ENCODE results near the gene VTI1A. TPM values are rescaled to one million over a fixed set of nuclear protein-coding genes. Genes with fewer than 3 reads are reported as not detected.

Gene VTI1A
- total RNA-seq, 1 donor from 2014 or later, result 30.1 TPM

- TF ChIP-seq, protein P1, sequence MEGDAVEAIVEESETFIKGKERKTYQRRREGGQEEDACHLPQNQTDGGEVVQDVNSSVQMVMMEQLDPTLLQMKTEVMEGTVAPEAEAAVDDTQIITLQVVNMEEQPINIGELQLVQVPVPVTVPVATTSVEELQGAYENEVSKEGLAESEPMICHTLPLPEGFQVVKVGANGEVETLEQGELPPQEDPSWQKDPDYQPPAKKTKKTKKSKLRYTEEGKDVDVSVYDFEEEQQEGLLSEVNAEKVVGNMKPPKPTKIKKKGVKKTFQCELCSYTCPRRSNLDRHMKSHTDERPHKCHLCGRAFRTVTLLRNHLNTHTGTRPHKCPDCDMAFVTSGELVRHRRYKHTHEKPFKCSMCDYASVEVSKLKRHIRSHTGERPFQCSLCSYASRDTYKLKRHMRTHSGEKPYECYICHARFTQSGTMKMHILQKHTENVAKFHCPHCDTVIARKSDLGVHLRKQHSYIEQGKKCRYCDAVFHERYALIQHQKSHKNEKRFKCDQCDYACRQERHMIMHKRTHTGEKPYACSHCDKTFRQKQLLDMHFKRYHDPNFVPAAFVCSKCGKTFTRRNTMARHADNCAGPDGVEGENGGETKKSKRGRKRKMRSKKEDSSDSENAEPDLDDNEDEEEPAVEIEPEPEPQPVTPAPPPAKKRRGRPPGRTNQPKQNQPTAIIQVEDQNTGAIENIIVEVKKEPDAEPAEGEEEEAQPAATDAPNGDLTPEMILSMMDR (conservative IDR thresholded peaks at IDR 0.05; ENCODE audit: low read depth, low read length), result no peak
- no peak for DNase-seq (ENCODE audit: low read depth)
- no peak overlapping the region for H3K4me3 ChIP-seq (ENCODE audit: low read depth, low read length)
Observed at GRCh38 chr10:112813866-112814591, 367.0 kb downstream of the VTI1A start.

- TF ChIP-seq, protein P1 (conservative IDR thresholded peaks at IDR 0.05; ENCODE audit: low read depth, low read length), result no peak
- H3K4me3 ChIP-seq (ENCODE audit: low read depth, low read length), result no peak overlapping the region
- DNase-seq (ENCODE audit: low read depth), result peak; percentile 39
Observed at GRCh38 chr10:112815269-112816032, 368.4 kb downstream of the VTI1A start.

DNA sequence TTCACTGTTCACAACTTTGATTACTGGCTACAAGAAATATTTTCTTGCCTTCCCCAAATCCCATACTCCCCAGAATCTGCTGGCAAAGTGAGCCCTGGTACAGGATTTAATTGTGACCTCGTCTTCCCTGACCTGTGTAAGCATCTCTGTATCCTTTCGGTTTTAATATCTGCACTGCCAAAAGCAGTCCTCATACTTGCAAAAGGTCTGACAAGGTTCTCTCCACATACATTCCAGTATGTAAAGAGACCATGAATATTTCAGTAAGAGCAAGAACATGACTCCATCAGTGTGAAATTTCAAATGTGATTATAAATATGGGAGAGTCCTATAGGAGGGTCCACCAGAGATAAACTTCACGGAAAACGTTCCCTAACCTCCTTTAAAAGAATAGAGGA lies 369.0 kb downstream of the VTI1A start:
- TF ChIP-seq, protein P1 (conservative IDR thresholded peaks at IDR 0.05; ENCODE audit: low read depth, low read length), result no peak
- H3K4me3 ChIP-seq (ENCODE audit: low read depth, low read length), result no peak overlapping the region
- DNase-seq (ENCODE audit: low read depth), result no peak

GRCh38 chr10:112816891-112817290 lies 369.9 kb downstream of the VTI1A start:
- no peak for DNase-seq (ENCODE audit: low read depth)
- TF ChIP-seq, protein P1 (conservative IDR thresholded peaks at IDR 0.05; ENCODE audit: low read depth, low read length), result no peak
- H3K4me3 ChIP-seq (ENCODE audit: low read depth, low read length), result no peak overlapping the region

GRCh38 chr10:112817981-112818777 lies 371.2 kb downstream of the VTI1A start:
- DNase-seq (ENCODE audit: low read depth), result no peak
- TF ChIP-seq, protein P1 (conservative IDR thresholded peaks at IDR 0.05; ENCODE audit: low read depth, low read length), result no peak
- H3K4me3 ChIP-seq (ENCODE audit: low read depth, low read length), result no peak overlapping the region

DNA sequence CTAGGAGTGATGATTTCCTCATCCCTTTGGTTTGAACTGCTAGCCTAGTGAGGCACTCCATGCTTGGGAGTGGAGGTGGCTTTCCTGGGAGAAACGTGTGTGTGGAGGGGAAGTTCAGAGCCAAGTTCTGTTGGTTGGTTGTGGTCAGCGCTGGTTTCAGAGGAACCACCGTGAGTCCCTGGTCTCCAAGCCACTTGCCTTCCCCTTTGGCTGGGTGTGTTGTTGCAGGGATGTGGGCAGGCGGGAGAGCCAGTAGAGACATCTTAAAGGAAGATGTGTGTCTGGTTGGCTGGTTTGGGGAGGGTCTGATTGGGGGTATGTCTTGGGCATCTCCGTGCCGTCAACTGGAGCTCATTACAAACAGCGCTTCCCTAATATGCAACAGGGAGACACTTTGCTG lies 372.2 kb downstream of the VTI1A start:
- DNase-seq (ENCODE audit: low read depth), result no peak

More for the DNA sequence above, 372.2 kb downstream of the VTI1A start:
- TF ChIP-seq, protein P1 (conservative IDR thresholded peaks at IDR 0.05; ENCODE audit: low read depth, low read length), result no peak
- no peak overlapping the region for H3K4me3 ChIP-seq (ENCODE audit: low read depth, low read length)

All from epithelial cell of proximal tubule (primary cell).